PC-3 (cell line): ENCODE data around the gene CPZ. TPM values are rescaled to one million over a fixed set of nuclear protein-coding genes. Genes with fewer than 3 reads are reported as not detected.

Experiments
- ATAC-seq: fragments of 200-7000 bp; cut with Tn5 transposase; 2 replicates; pipeline ENCODE4 v1.9.1; 2020; ENCODE audit warnings: mild to moderate bottlenecking, moderate library complexity
- BruUV-seq: library from RNA; stranded (reverse); fragments of 400-500 nt; replicated peaks from 2 replicates; lab custom pipeline; 2021; lab: Mats Ljungman, UMichigan
- CTCF ChIA-PET: fragments of 300-600 bp; sonication (Branson Sonifier 250); formaldehyde crosslinking; loops from one replicate; lab custom pipeline; 2022; ENCODE audit warnings: antibody characterized with exemption; lab: Charles Lee
- POLR2A ChIA-PET: fragments of 300-600 bp; sonication (Branson Sonifier 250); formaldehyde crosslinking; loops from one replicate; lab custom pipeline; 2022; ENCODE audit warnings: antibody characterized with exemption; ENCODE audit not compliant: unreplicated experiment; lab: Charles Lee
- DNase-seq: peaks from one replicate; pipeline ENCODE4 v3.0.0-alpha.2; 2015
- H2AFZ ChIP-seq: fragments of 300-600 bp; sonication (generic); 2 replicates; pipeline ENCODE4 v1.6.0; 2016; ENCODE audit warnings: antibody characterized with exemption, low read length
- H3F3A ChIP-seq: fragments of 300-600 bp; sonication (generic); one replicate; pipeline ENCODE4 v1.6.0; 2017; ENCODE audit warnings: antibody characterized with exemption, low read length, control low read depth, mild to moderate bottlenecking; ENCODE audit not compliant: unreplicated experiment
- H3K27ac ChIP-seq: fragments of 300-600 bp; sonication (generic); 2 replicates; pipeline ENCODE4 v1.5.1; 2016; ENCODE audit warnings: mild to moderate bottlenecking, low read length
- H3K27me3 ChIP-seq: fragments of 300-600 bp; sonication (generic); 2 replicates; pipeline ENCODE4 v1.6.1; 2016; ENCODE audit warnings: low read length, mixed read lengths
- H3K36me3 ChIP-seq: fragments of 300-600 bp; sonication (generic); 2 replicates; pipeline ENCODE4 v1.6.1; 2016; ENCODE audit warnings: low read depth, mixed run types, low read length, mixed read lengths
- H3K4me1 ChIP-seq: fragments of 300-600 bp; sonication (generic); 2 replicates; pipeline ENCODE4 v1.5.1; 2016; ENCODE audit warnings: low read length; ENCODE audit not compliant: insufficient read depth
- H3K4me2 ChIP-seq: fragments of 300-600 bp; sonication (generic); 2 replicates; pipeline ENCODE4 v1.6.0; 2016; ENCODE audit warnings: low read length
- H3K4me3 ChIP-seq: fragments of 300-600 bp; sonication (generic); 2 replicates; pipeline ENCODE4 v1.5.1; 2016; ENCODE audit warnings: mild to moderate bottlenecking, low read length, mixed read lengths
- H3K79me2 ChIP-seq: fragments of 300-600 bp; sonication (generic); 2 replicates; pipeline ENCODE4 v1.6.1; 2017; ENCODE audit warnings: low read length, mixed read lengths
- H3K9ac ChIP-seq: fragments of 300-600 bp; sonication (generic); 2 replicates; pipeline ENCODE4 v1.6.0; 2016; ENCODE audit warnings: mild to moderate bottlenecking, low read length
- H3K9me2 ChIP-seq: fragments of 300-600 bp; sonication (generic); replicated peaks from 2 replicates; pipeline ENCODE4 v1.6.1; 2016; ENCODE audit warnings: mixed run types, low read length, mixed read lengths
- H3K9me3 ChIP-seq: fragments of 300-600 bp; sonication (generic); 2 replicates; pipeline ENCODE4 v1.6.1; 2016; ENCODE audit warnings: low read length, mixed read lengths
- H4K20me1 ChIP-seq: fragments of 300-600 bp; sonication (generic); 2 replicates; pipeline ENCODE4 v1.6.1; 2016; ENCODE audit warnings: low read length, mixed read lengths
- EZH2 ChIP-seq: fragments of 300-600 bp; sonication (generic); IDR thresholded peaks from one replicate; pipeline ENCODE4 v1.6.1; 2017; ENCODE audit warnings: antibody characterized with exemption, mild to moderate bottlenecking, low read length; ENCODE audit not compliant: unreplicated experiment
- EZH2phosphoT487 ChIP-seq: fragments of 300-600 bp; sonication (generic); IDR thresholded peaks from 2 replicates; pipeline ENCODE4 v1.6.1; 2018; ENCODE audit warnings: mild to moderate bottlenecking, antibody characterized with exemption, low read length, borderline replicate concordance
- intact Hi-C: fragments of 100-400 bp; cut with micrococcal nuclease; formaldehyde crosslinking; loops from 2 replicates; pipeline ENCODE4 v1.9.0; 2023
- total RNA-seq: library from RNA; depleted of rRNA; stranded (reverse); fragments of >200 nt; gene quantifications from 2 replicates; pipeline ENCODE4 v1.2.3, GENCODE V29; 2014
- TF ChIP-seq, protein P1 (sequence below): fragments of 300-600 bp; sonication (generic); conservative IDR thresholded peaks from 2 replicates; pipeline ENCODE4 v1.5.1; 2017; ENCODE audit warnings: antibody characterized with exemption, low read depth, mild to moderate bottlenecking, low read length

Gene CPZ
- total RNA-seq, 1 experiment from 2014 or later = 27.9 TPM

DNA sequence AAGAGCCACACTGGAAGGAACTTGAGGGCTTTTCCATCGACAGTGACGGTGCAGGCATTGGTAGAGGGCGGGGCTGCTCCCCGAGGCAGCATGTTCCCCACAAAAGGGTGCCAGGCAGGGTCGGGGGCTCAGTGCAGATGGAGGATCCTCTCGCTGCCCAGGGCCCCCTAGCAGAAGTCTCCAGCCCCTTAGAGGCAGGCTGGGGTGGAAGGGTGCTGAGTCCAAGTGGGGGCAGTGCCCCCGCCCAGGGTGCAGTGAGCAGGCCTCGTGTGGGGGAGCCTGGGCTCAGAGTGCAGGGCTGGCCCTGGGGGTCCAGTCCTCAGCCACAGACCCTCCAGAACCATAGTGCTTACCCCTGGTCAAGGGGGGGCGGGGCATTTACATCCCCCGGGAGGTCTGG lies 9.0 kb downstream of the CPZ start:
- Histone ChIP-seq H3K9me2 (no peaks in the 10 kb centered on the region), H3F3A (no peaks in the 10 kb centered on the region), H3K4me2 (no peak overlapping the region), H3K27ac (no peak overlapping the region), H3K9ac (no peak overlapping the region), H3K79me2 (no peaks in the 10 kb centered on the region), H3K4me1 (no peaks in the 10 kb centered on the region), H3K27me3 (no peaks in the 10 kb centered on the region), H3K36me3 (no peaks in the 10 kb centered on the region), H4K20me1 (no peaks in the 10 kb centered on the region), H2AFZ (no peak overlapping the region), H3K9me3 (no peaks in the 10 kb centered on the region), H3K4me3 (no peak overlapping the region)
- intact Hi-C loops = no loop called here
- CTCF ChIA-PET = no interaction called here
- TF ChIP-seq EZH2phosphoT487 = no peak
- no peak for TF ChIP-seq EZH2
- TF ChIP-seq, protein P1, sequence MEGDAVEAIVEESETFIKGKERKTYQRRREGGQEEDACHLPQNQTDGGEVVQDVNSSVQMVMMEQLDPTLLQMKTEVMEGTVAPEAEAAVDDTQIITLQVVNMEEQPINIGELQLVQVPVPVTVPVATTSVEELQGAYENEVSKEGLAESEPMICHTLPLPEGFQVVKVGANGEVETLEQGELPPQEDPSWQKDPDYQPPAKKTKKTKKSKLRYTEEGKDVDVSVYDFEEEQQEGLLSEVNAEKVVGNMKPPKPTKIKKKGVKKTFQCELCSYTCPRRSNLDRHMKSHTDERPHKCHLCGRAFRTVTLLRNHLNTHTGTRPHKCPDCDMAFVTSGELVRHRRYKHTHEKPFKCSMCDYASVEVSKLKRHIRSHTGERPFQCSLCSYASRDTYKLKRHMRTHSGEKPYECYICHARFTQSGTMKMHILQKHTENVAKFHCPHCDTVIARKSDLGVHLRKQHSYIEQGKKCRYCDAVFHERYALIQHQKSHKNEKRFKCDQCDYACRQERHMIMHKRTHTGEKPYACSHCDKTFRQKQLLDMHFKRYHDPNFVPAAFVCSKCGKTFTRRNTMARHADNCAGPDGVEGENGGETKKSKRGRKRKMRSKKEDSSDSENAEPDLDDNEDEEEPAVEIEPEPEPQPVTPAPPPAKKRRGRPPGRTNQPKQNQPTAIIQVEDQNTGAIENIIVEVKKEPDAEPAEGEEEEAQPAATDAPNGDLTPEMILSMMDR = no peak
- no TSS peak for BruUV-seq
- DNase-seq = no peak
- POLR2A ChIA-PET = no interaction called here
- no peak for ATAC-seq

DNA sequence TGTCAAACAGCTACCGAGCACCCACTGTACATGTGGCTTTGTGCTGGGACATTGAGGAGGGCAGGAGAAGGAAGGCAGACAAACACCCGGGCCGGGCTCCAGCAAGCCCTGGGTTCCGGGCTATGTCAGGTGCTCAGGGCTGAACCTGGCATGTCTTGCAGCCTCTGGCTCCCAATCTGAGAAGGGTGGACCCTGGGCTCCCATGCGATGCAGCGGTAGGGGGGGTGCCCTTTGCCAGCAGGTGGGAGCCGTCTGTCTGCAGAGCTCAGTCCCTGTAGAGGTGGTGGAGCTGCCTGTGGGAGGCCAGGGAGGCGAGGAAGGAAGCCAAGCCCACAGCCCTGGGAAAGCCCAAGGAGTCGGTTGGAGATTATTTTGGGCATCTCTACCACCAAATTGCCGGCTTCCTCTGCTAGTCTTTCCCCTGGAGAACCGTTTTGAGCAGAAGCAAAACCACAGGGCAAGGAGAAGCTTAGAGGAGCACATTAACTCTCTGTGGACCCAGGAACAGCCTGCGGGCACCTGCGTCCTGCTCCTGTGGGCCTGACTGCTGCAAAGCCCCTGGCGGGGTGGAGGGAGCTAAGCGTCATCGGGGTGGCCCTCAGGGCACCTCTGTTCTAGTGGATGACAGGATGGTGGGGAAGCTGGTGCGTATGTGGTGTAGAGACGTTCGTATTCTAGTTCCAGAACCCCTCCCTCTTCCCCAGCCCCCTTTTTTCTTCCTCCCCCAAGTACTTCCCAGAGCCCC lies 10.3 kb downstream of the CPZ start:
- POLR2A ChIA-PET = no interaction called here
- Histone ChIP-seq H3K27me3 (no peaks in the 10 kb centered on the region), H3K4me3 (no peak overlapping the region), H3K27ac (no peak overlapping the region), H3K9me3 (no peaks in the 10 kb centered on the region), H4K20me1 (no peaks in the 10 kb centered on the region), H3K36me3 (no peaks in the 10 kb centered on the region), H3F3A (no peaks in the 10 kb centered on the region), H3K4me1 (no peaks in the 10 kb centered on the region), H3K4me2 (no peak overlapping the region), H3K9me2 (no peaks in the 10 kb centered on the region), H2AFZ (no peak overlapping the region), H3K79me2 (no peaks in the 10 kb centered on the region), H3K9ac (no peak overlapping the region)
- intact Hi-C loops = no loop called here
- CTCF ChIA-PET = no interaction called here
- ATAC-seq (no peak), DNase-seq (no peak)
- TF ChIP-seq EZH2phosphoT487 = no peak
- TF ChIP-seq EZH2 = no peak
- TF ChIP-seq, protein P1 = no peak
- BruUV-seq = no TSS peak

DNA sequence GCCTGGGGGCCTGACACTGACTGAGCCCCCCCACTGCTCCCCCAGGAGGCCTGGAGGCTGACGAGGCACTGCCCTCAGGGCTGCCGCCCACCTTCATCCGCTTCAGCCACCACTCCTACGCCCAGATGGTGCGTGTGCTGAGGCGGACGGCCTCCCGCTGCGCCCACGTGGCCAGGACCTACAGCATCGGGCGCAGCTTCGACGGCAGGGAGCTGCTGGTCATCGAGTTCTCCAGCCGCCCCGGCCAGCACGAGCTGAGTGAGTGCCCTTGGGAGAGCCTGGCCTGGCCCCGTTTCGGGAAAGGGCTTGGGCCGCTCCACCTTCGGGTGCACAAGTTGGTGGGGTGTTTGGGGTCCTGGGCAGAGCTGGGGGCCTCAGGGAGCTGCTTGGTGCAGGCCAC lies 11.4 kb downstream of the CPZ start:
- POLR2A ChIA-PET = no interaction called here
- Histone ChIP-seq H3K9me3 (no peaks in the 10 kb centered on the region), H3K4me3 (no peak overlapping the region), H3K36me3 (no peaks in the 10 kb centered on the region), H3K4me2 (no peak overlapping the region), H3K27me3 (no peaks in the 10 kb centered on the region), H3F3A (no peaks in the 10 kb centered on the region), H2AFZ (no peak overlapping the region), H3K4me1 (no peaks in the 10 kb centered on the region), H3K9ac (no peak overlapping the region), H3K79me2 (no peaks in the 10 kb centered on the region), H3K9me2 (no peaks in the 10 kb centered on the region), H3K27ac (no peak overlapping the region), H4K20me1 (no peaks in the 10 kb centered on the region)
- BruUV-seq = no TSS peak
- TF ChIP-seq EZH2phosphoT487 = no peak
- no peak for TF ChIP-seq EZH2
- TF ChIP-seq, protein P1 = no peak
- intact Hi-C loops = no loop called here
- CTCF ChIA-PET = no interaction called here
- ATAC-seq (no peak), DNase-seq (no peak)
